Measurements from ENCODE around the gene CD180. TPM values are rescaled to one million over a fixed set of nuclear protein-coding genes. Genes with fewer than 3 reads are reported as not detected.

The CD180 gene
- total RNA-seq, 1 donor from 2014 or later: 0.04 TPM

DNA sequence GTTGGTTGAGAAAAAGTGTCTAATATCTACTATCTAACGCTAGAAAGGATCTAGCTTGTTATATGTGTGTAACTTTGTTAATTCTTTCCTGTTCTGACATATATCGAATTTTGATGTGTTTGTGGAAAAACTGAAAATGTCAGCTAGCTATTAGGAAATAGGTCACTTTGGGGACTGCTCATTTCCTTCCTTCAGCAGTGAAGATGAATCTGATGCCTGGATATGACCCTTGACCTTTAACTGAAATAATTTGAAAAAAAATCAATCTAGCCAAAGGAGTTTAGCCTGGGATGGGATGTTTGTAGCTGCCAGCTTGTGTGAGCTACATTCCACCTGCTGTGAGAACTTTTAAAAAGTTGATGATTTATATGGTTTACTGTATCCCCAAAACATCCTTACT lies 66.8 kb downstream of the CD180 start:
- no peaks in the 10 kb centered on the region for H3K27me3 ChIP-seq (ENCODE audit: control insufficient read depth, insufficient read depth, low read length)
- no peak for DNase-seq (ENCODE audit: low read depth)
- TF ChIP-seq, protein P1, sequence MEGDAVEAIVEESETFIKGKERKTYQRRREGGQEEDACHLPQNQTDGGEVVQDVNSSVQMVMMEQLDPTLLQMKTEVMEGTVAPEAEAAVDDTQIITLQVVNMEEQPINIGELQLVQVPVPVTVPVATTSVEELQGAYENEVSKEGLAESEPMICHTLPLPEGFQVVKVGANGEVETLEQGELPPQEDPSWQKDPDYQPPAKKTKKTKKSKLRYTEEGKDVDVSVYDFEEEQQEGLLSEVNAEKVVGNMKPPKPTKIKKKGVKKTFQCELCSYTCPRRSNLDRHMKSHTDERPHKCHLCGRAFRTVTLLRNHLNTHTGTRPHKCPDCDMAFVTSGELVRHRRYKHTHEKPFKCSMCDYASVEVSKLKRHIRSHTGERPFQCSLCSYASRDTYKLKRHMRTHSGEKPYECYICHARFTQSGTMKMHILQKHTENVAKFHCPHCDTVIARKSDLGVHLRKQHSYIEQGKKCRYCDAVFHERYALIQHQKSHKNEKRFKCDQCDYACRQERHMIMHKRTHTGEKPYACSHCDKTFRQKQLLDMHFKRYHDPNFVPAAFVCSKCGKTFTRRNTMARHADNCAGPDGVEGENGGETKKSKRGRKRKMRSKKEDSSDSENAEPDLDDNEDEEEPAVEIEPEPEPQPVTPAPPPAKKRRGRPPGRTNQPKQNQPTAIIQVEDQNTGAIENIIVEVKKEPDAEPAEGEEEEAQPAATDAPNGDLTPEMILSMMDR (IDR thresholded peaks at IDR 0.05; ENCODE audit: insufficient read depth, low read length, poor library complexity, severe bottlenecking): no peak
- no peak overlapping the region for H3K4me3 ChIP-seq (ENCODE audit: low read depth, low read length)
- no peaks in the 10 kb centered on the region for H3K36me3 ChIP-seq (ENCODE audit: control insufficient read depth, insufficient read depth, low read length)

All from kidney epithelial cell (primary cell).